Measurements from ENCODE around the gene DOK7.

- TF ChIP-seq EP300 (IDR thresholded peaks at IDR 0.05) (no peak), POLR2AphosphoS5 (IDR thresholded peaks at IDR 0.05) (no peak)
These were observed 15.4 kb upstream of the DOK7 start for GRCh38 chr4:3447431-3448395.

All from sigmoid colon (tissue), 4 donors.